NB4 (cell line): ENCODE results near the gene SPOP.

Experiments
- CTCF ChIP-seq: IDR thresholded peaks from one replicate; pipeline ENCODE4 v1.5.1; 2012; ENCODE audit warnings: low read depth, low read length
- MYC ChIP-seq: IDR thresholded peaks from 2 replicates; pipeline ENCODE4 v1.6.1; 2011; ENCODE audit warnings: low read depth, low read length
- POLR2A ChIP-seq: IDR thresholded peaks from 2 replicates; pipeline ENCODE4 v1.6.1; 2011; ENCODE audit warnings: mild to moderate bottlenecking; ENCODE audit not compliant: insufficient read length; ENCODE audit errors: extremely low read depth

DNA sequence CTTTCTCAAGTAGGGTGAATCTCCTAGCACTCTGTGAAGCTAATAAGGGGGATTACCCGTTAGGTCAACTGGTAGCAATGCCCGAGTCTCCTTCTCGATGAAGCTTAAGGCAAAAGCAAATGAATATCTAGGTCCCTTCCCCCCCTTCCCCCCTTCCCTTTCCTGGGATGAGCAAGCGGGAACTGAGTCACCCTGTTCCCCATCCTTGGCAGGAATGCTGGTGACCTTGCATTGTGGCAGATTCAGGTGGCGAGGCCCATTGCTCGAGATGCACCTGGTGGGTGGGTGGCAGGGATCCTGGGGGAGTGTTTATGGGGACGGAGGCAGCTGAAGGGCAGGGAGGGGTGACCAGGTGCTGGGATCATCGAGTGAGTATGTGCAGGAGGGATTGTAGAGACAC is 95.1 kb downstream of the SPOP start:
- TF ChIP-seq POLR2A = no peak
- TF ChIP-seq CTCF = no peak
- TF ChIP-seq MYC = no peak
